GM21529 (cell line): ENCODE measurements around the gene PBRM1.

Experiments
- ATAC-seq: cut with Tn5 transposase; IDR thresholded peaks from one replicate; pipeline ENCODE4 v1.9.1; 2021; ENCODE audit not compliant: unreplicated experiment

PBRM1 gene

GRCh38 chr3:52574056-52574965 is 111.4 kb downstream of the PBRM1 start:
- ATAC-seq: no peak

GRCh38 chr3:52572221-52572620 is 113.5 kb downstream of the PBRM1 start:
- ATAC-seq: no peak

DNA sequence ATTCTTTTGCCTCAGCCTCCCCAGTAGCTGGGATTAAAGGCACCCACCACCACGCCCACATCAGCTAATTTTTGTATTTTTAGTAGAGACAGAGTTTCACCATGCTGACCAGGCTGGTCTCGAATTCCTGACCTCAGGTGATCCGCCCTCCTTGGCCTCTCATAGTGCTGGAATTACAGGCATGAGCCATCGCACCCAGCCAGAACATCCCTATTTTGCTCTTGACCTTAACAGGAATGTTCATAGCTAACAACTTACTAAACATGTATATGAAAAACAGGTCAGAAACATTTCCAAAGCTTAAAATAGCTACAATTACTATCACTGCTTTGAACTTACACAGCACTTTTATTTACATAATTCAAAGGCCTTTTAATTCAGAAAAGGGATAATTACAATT is 115.6 kb downstream of the PBRM1 start:
- no peak for ATAC-seq

DNA sequence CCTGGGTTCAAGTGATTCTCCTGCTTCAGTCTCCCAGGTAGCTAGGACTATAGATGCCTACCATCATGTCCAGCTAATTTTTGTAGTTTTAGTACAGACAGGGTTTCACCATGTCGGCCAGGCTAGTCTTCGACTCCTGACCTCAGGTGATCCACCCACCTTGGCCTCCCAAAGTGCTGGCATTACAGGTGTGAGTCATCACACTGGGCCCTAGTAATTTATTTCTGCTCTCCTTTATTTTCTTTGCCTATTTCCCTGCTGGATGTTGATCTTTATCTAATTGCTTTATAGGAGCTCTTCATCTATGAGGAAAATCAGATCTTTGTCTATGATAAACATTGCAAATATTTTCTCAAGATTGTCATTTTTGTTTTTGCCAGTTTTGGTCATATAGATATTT is 117.6 kb downstream of the PBRM1 start:
- no peak for ATAC-seq

- no peak for ATAC-seq
Observed at GRCh38 chr3:52563984-52564383, 121.7 kb downstream of the PBRM1 start.

- no peak for ATAC-seq
Observed at GRCh38 chr3:52561028-52561747, 124.5 kb downstream of the PBRM1 start.

GRCh38 chr3:52558436-52558835 is 127.3 kb downstream of the PBRM1 start:
- no peak for ATAC-seq

DNA sequence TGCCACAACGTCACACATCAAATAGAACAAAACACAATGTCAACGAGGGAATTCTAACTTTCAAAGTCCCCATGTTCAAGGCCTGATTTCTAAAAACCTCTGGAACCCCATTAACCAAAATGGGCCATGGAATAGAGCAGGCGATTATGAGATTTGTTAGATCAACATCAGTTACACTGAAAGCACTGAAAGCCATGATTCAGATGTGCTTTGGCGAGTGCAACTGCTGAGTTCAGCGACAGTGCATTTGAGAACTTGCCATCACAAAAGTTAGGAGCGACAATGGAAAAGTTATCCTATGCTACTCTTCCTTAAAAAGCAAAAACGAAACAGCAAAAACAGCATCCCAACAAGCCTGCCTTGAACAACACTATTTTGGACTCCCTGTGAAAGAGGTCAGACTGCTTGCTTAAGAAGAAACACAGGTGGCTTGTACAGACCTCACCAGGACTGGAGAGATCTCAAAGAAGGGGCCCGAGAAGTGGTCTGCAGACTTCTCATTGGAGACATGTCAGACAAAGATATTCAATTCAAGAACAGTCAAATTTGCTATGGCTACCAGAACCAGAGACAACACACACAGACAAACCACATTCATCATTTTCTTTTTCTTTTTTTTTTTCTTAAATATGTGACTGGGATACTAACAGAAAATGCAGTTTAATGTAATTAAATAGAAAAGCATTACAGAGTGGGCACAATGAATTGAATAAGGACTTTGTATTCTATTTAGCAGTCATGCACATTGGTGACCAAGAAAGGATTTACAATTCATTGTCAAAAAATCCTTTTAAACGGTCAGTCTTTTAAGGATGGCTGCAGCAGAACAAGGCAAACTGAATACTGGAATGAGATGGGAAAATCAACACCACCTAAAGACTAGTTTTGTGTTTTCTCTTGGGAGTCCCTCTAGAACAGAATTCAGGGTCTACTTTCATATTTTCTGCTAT is 128.4 kb downstream of the PBRM1 start:
- ATAC-seq: no peak

GRCh38 chr3:52555056-52555455 is 130.7 kb downstream of the PBRM1 start:
- no peak for ATAC-seq

GRCh38 chr3:52554026-52554755 is 131.5 kb downstream of the PBRM1 start:
- no peak for ATAC-seq

- no peak for ATAC-seq
Observed at GRCh38 chr3:52552089-52552488, 133.6 kb downstream of the PBRM1 start.

GRCh38 chr3:52551118-52551517 is 134.6 kb downstream of the PBRM1 start:
- no peak for ATAC-seq

GRCh38 chr3:52547143-52547542 is 138.6 kb downstream of the PBRM1 start:
- ATAC-seq: no peak

- no peak for ATAC-seq
Observed at GRCh38 chr3:52546111-52546901, 139.4 kb downstream of the PBRM1 start.

DNA sequence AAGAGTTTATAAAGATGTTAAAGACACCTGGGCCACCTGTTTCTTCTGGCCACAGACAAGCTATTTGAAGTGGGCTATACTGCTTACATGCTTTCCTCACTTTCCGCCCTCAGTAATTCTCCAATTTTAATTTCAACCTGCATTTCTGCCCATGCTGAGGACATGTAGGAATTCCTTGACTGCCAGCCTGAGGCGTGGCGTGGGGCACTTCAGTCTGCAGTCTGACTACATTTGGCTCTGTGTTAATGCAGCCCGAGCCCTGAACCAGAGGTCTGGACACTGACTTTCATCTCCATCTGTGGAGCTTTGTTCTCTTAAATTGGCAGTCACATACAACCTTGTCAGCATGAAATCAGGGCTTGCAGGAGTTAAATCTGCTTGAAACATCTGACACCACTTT is 140.8 kb downstream of the PBRM1 start:
- no peak for ATAC-seq

- no peak for ATAC-seq
Observed at GRCh38 chr3:52541050-52541449, 144.7 kb downstream of the PBRM1 start.

DNA sequence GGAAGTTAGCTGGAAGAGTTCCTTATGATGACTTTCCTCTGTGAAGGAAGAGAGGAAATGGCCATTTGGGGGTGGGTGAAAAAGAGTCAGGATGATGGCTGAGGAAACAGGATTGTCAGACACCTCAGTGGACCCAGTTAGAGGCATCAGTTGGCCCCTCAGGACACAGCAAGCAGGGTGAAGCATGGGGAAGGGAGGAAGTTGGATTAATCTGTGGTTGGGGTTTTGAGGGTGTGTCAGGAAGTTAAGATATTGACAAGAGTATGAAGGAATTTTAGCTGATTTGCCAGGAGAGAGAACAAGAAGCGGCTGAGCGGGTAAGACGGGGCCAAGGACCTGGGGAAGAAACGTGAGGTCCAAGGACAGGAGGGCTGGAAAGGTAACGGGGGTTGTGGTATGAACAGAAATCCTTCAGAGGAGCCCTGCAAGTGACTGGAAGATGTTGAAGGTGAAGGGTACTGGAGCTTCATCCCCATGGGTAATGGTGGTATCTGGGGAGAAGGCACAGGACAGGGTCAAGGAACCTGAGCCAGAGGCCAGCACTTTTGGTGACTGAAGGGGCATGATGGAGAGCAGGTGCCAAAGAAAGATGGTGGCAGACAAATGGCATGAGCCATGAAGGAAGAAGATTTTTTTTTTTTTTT is 146.6 kb downstream of the PBRM1 start:
- no peak for ATAC-seq

GRCh38 chr3:52537726-52538421 is 147.8 kb downstream of the PBRM1 start:
- no peak for ATAC-seq
